Sigmoid colon (tissue), 3 donors: ENCODE data around the gene DNAJC18.

Source experiments
- CTCF ChIP-seq, 4 experiments: fragments of 450-650 bp in 3 of 4; fragments of 200-600 bp in 1 of 4; IDR thresholded peaks; one replicate each; pipeline ENCODE4 v1.5.1; 2016 to 2019; ENCODE audit warnings: antibody characterized with exemption in 4 of 4, mild to moderate bottlenecking in 3 of 4, moderate library complexity in 2 of 4
- POLR2A ChIP-seq, 2 donors: fragments of 450-650 bp; IDR thresholded peaks; one replicate each; pipeline ENCODE4 v1.6.1; 2016; ENCODE audit warnings: antibody characterized with exemption in 2 of 2, mild to moderate bottlenecking in 2 of 2, moderate library complexity in 2 of 2

- no peak for TF ChIP-seq POLR2A (IDR thresholded peaks at IDR 0.05)
- no peak for TF ChIP-seq CTCF (IDR thresholded peaks at IDR 0.05)
Observed at GRCh38 chr5:139389701-139390638, 49.4 kb downstream of the DNAJC18 start, which contains the start of gene MZB1.
